H1 (cell line): ENCODE data around the gene SCUBE2. TPM values are rescaled to one million over a fixed set of nuclear protein-coding genes. Genes with fewer than 3 reads are reported as not detected.

ENCODE experiments used
- CTCF ChIA-PET: fragments of 300-600 bp; sonication (Branson Sonifier 250); formaldehyde crosslinking; loops from one replicate; lab custom pipeline; 2021; ENCODE audit not compliant: partially characterized antibody; lab: Charles Lee
- POLR2A ChIA-PET: fragments of 300-600 bp; sonication (Branson Sonifier 250); formaldehyde crosslinking; loops from one replicate; lab custom pipeline; 2021; ENCODE audit warnings: inconsistent platforms; ENCODE audit not compliant: partially characterized antibody; lab: Charles Lee
- DNase-seq, 2 experiments: peaks; one replicate each; pipeline versions ENCODE4 v3.0.0 to v3.0.0-alpha.2; 2010 to 2022; ENCODE audit warnings: low spot score in 2 of 2, low read depth in 1 of 2, mixed read lengths in 1 of 2
- FAIRE-seq: peaks from 2 replicates; lab custom pipeline; 2011; peaks lifted over from hg19 to GRCh38; lab: Jason Lieb, UNC
- H2AFZ ChIP-seq: 2 replicates; pipeline ENCODE4 v1.8.1; 2012; ENCODE audit warnings: low read length, inconsistent platforms
- H2AK5ac ChIP-seq: 2 replicates; pipeline ENCODE4 v1.6.1; 2013; ENCODE audit warnings: low read depth, low read length
- H2BK120ac ChIP-seq: replicated peaks from 2 replicates; pipeline ENCODE3; 2013; ENCODE audit warnings: low read depth, low read length, inconsistent platforms
- H2BK12ac ChIP-seq: 2 replicates; pipeline ENCODE4 v1.6.1; 2013; ENCODE audit warnings: low read depth, low read length
- H2BK15ac ChIP-seq: 2 replicates; pipeline ENCODE4 v1.6.1; 2013; ENCODE audit warnings: low read length
- H2BK20ac ChIP-seq: 2 replicates; pipeline ENCODE4 v1.6.1; 2013; ENCODE audit warnings: low read length
- H2BK5ac ChIP-seq: 2 replicates; pipeline ENCODE4 v1.6.1; 2013; ENCODE audit warnings: low read depth, low read length
- H3K14ac ChIP-seq: 2 replicates; pipeline ENCODE4 v1.6.1; 2013; ENCODE audit warnings: inconsistent platforms; ENCODE audit not compliant: insufficient read length
- H3K18ac ChIP-seq: 2 replicates; pipeline ENCODE4 v1.6.1; 2013; ENCODE audit warnings: low read length; ENCODE audit errors: extremely low read depth
- H3K23ac ChIP-seq: 2 replicates; pipeline ENCODE4 v1.6.1; 2013; ENCODE audit warnings: inconsistent platforms; ENCODE audit not compliant: insufficient read length
- H3K23me2 ChIP-seq: 2 replicates; pipeline ENCODE4 v1.6.1; 2013; ENCODE audit warnings: low read depth, low read length
- H3K27ac ChIP-seq: 2 replicates; pipeline ENCODE4 v1.6.1; 2011; ENCODE audit warnings: low read depth, low read length, inconsistent platforms
- H3K27me3 ChIP-seq, 4 experiments: replicated peaks in 1 of 4; 1 replicate in 1 of 4; 2 replicates in 3 of 4; pipeline versions ENCODE4 v1.6.1 to v1.8.1; 2011 to 2013; ENCODE audit warnings: low read length in 3 of 4, mild to moderate bottlenecking in 3 of 4, inconsistent platforms in 2 of 4, mixed read lengths in 2 of 4, moderate library complexity in 1 of 4; ENCODE audit not compliant: control insufficient read depth in 3 of 4, insufficient read depth in 3 of 4; ENCODE audit errors: extremely low read depth in 1 of 4
- H3K36me3 ChIP-seq, 4 experiments: 2 replicates each; pipeline versions ENCODE4 v1.6.1 to v1.8.1; 2011 to 2013; ENCODE audit warnings: mild to moderate bottlenecking in 4 of 4, low read length in 3 of 4, moderate library complexity in 2 of 4, control low read depth in 1 of 4, inconsistent platforms in 1 of 4; ENCODE audit not compliant: insufficient read depth in 4 of 4, control insufficient read depth in 2 of 4
- H3K4ac ChIP-seq: replicated peaks from 2 replicates; pipeline ENCODE3; 2013; ENCODE audit warnings: low read length, low read depth, mixed read lengths, inconsistent platforms; ENCODE audit not compliant: insufficient read length
- H3K4me1 ChIP-seq, 4 experiments: replicated peaks in 1 of 4; 1 replicate in 1 of 4; 2 replicates in 3 of 4; pipeline versions ENCODE4 v1.6.1 to v1.8.1; 2011 to 2013; ENCODE audit warnings: low read length in 3 of 4, inconsistent platforms in 2 of 4, mixed read lengths in 1 of 4; ENCODE audit not compliant: insufficient read depth in 4 of 4, control insufficient read depth in 3 of 4
- H3K4me2 ChIP-seq, 2 experiments: 2 replicates each; pipeline versions ENCODE4 v1.6.1 to v1.8.1; 2011 to 2013; ENCODE audit warnings: low read depth in 2 of 2, low read length in 2 of 2, control low read depth in 1 of 2, inconsistent platforms in 1 of 2, mild to moderate bottlenecking in 1 of 2; ENCODE audit not compliant: insufficient read depth in 1 of 2
- H3K4me3 ChIP-seq, 4 experiments: fragments of 200-600, 300-600 bp in 1 of 4; sonication (generic), shearing (Covaris generic), sonication (Bioruptor Twin) in 1 of 4; 2 replicates each; pipeline versions ENCODE4 v1.5.1 to v1.8.1; 2011 to 2016; ENCODE audit warnings: low read length in 4 of 4, low read depth in 3 of 4, control low read depth in 2 of 4, inconsistent platforms in 2 of 4, mild to moderate bottlenecking in 2 of 4, mixed read lengths in 1 of 4, moderate library complexity in 1 of 4; ENCODE audit not compliant: insufficient read depth in 2 of 4; ENCODE audit errors: extremely low read depth in 1 of 4
- H3K56ac ChIP-seq: replicated peaks from 2 replicates; pipeline ENCODE3; 2013; ENCODE audit warnings: low read depth, mild to moderate bottlenecking, mixed read lengths, low read length, inconsistent platforms; ENCODE audit not compliant: insufficient read length
- H3K79me1 ChIP-seq: 2 replicates; pipeline ENCODE4 v1.6.1; 2013; ENCODE audit warnings: low read depth, low read length, control low read depth
- H3K79me2 ChIP-seq, 2 experiments: 2 replicates each; pipeline versions ENCODE4 v1.6.1 to v1.8.1; 2012 to 2013; ENCODE audit warnings: low read length in 2 of 2, mild to moderate bottlenecking in 2 of 2, inconsistent platforms in 1 of 2; ENCODE audit not compliant: insufficient read depth in 2 of 2, control insufficient read depth in 1 of 2
- H3K9ac ChIP-seq, 4 experiments: replicated peaks in 1 of 4; 1 replicate in 1 of 4; 2 replicates in 3 of 4; pipeline versions ENCODE4 v1.6.1 to v1.8.1; 2011 to 2013; ENCODE audit warnings: low read depth in 3 of 4, low read length in 3 of 4, control low read depth in 2 of 4, mild to moderate bottlenecking in 2 of 4, moderate library complexity in 2 of 4, inconsistent platforms in 1 of 4; ENCODE audit errors: extremely low read depth in 1 of 4
- H3K9me3 ChIP-seq, 2 experiments: 2 replicates each; pipeline versions ENCODE4 v1.6.1 to v1.8.1; 2012 to 2013; ENCODE audit warnings: mild to moderate bottlenecking in 2 of 2, moderate library complexity in 2 of 2, control low read depth in 1 of 2, inconsistent platforms in 1 of 2, low read depth in 1 of 2, low read length in 1 of 2, mixed read lengths in 1 of 2; ENCODE audit not compliant: insufficient read depth in 2 of 2
- H4K20me1 ChIP-seq, 2 experiments: replicated peaks in 1 of 2; 2 replicates each; pipeline versions ENCODE3 to v1.8.1; 2011 to 2013; ENCODE audit warnings: inconsistent platforms in 2 of 2, low read length in 2 of 2, mild to moderate bottlenecking in 1 of 2; ENCODE audit not compliant: insufficient read depth in 2 of 2, control insufficient read depth in 1 of 2
- H4K5ac ChIP-seq: 2 replicates; pipeline ENCODE4 v1.6.1; 2013; ENCODE audit warnings: low read length, low read depth, mixed read lengths, inconsistent platforms; ENCODE audit not compliant: insufficient read length
- H4K8ac ChIP-seq: 2 replicates; pipeline ENCODE4 v1.8.0; 2013; ENCODE audit warnings: mild to moderate bottlenecking, moderate library complexity, low read length, inconsistent platforms; ENCODE audit not compliant: insufficient read depth; ENCODE audit errors: extremely low read depth
- H4K91ac ChIP-seq: replicated peaks from 2 replicates; pipeline ENCODE3; 2013; ENCODE audit warnings: low read length, mixed read lengths, inconsistent platforms; ENCODE audit not compliant: insufficient read length
- BCL11A ChIP-seq, 2 experiments: IDR thresholded peaks; one replicate each; pipeline ENCODE4 v1.6.1; 2011; ENCODE audit warnings: low read depth in 2 of 2, low read length in 2 of 2, mild to moderate bottlenecking in 2 of 2
- YY1 ChIP-seq: IDR thresholded peaks from 2 replicates; pipeline ENCODE4 v1.6.1; 2011; ENCODE audit warnings: low read depth, mild to moderate bottlenecking, low read length
- WGBS, 2 experiments: shearing (Covaris generic) in 1 of 2; methylation state at CpG; one replicate each; pipeline versions ENCODE4 v1.1.6 to v1.1.7; 2013 to 2015; ENCODE audit warnings: low lambda C conversion rate in 2 of 2, mixed read lengths in 2 of 2, inconsistent platforms in 1 of 2, low coverage in 1 of 2, missing lambda C conversion rate in 1 of 2; ENCODE audit not compliant: insufficient replicate concordance in 2 of 2, insufficient coverage in 1 of 2, insufficient read length in 1 of 2; ENCODE audit errors: extremely low coverage in 1 of 2, missing lambda C conversion rate in 1 of 2; 5-methylcytosine and 5-hydroxymethylcytosine counted together
- polyA plus RNA-seq, 7 experiments: library from polyadenylated mRNA; depleted of rRNA in 3 of 7; stranded (reverse) in 5 of 7; unstranded in 2 of 7; fragments of >200 nt in 5 of 7; fragments of 200-250 nt in 2 of 7; gene quantifications; 1 replicate in 5 of 7; 2 replicates in 1 of 7; 4 replicates in 1 of 7; pipeline versions ENCODE4 v1.2.1 to v1.2.3, GENCODE V29; 2011 to 2013; ENCODE audit warnings: missing spikeins in 2 of 7, mixed read lengths in 2 of 7
- total RNA-seq: library from RNA; stranded (reverse); fragmentation: NEBNext Ultra II Directional; extraction: Animal tissue kit (Norgen Biotek cat#: 25700); gene quantifications from 2 replicates; pipeline ENCODE4 v1.2.1, GENCODE V29; 2021

Gene SCUBE2
- total and polyA plus RNA-seq, 2 of the 8 experiments (the other 6 are each of a cell fraction or from before 2014, with no cell fraction given), result 0.29 to 1.2 TPM

DNA sequence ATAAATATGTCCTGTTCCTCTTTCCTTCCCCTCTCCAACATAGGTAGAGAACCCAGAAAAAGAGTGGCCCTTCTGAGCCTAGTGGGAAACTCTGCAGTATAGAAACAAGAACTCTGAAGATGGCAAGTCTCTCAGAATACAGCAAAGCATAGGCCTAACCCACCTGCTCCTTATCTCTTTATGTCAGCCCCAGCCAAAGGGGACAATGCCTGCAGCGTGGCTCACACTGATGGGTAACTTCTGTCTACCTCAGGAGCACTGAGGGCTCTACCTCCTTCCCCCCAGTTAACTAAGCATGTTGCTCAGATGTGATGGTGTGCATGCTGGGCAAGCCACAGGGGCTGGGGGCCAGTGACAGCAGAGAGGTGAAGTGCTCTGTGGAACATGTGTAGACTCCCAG is 82.7 kb downstream of the SCUBE2 start:
- no peak overlapping the region for H2BK20ac ChIP-seq
- no peak overlapping the region for H2AK5ac ChIP-seq
- no peak overlapping the region for H2BK12ac ChIP-seq
- H3K9me3 ChIP-seq, result no peaks in the 10 kb centered on the region
- no peaks in the 10 kb centered on the region for H3K79me2 ChIP-seq
- ChIA-PET POLR2A (no interaction called here), CTCF (no interaction called here)
- no peak overlapping the region for H4K8ac ChIP-seq
- H2AFZ ChIP-seq, result no peak overlapping the region
- no peak overlapping the region for H4K91ac ChIP-seq
- H4K20me1 ChIP-seq, result peaks cover 0 to 2% of the 10 kb centered on the region in 2 experiments
- H3K14ac ChIP-seq, result no peak overlapping the region
- H3K23ac ChIP-seq, result no peak overlapping the region
- DNase-seq (no peak), FAIRE-seq (no peak)
- no peak overlapping the region for H3K4ac ChIP-seq
- H4K5ac ChIP-seq, result no peak overlapping the region
- H2BK120ac ChIP-seq, result no peak overlapping the region
- no peak overlapping the region for H3K56ac ChIP-seq
- H3K9ac ChIP-seq, result no peak overlapping the region
- no peaks in the 10 kb centered on the region for H3K36me3 ChIP-seq
- no peak overlapping the region for H3K27ac ChIP-seq
- peaks cover 5% of the 10 kb centered on the region; the same call in 1 of the 2 replicates for H3K23me2 ChIP-seq
- TF ChIP-seq BCL11A (IDR thresholded peaks at IDR 0.05; ENCODE audit: low read depth in 2 of 2, low read length in 2 of 2) (no peak), YY1 (no peak)
- no peak overlapping the region for H2BK5ac ChIP-seq
- H3K4me2 ChIP-seq, result no peak overlapping the region
- H3K79me1 ChIP-seq, result no peaks in the 10 kb centered on the region
- no peak overlapping the region for H2BK15ac ChIP-seq
- H3K27me3 ChIP-seq, result peaks cover 15 to 35% (median 29%) of the 10 kb centered on the region in 4 experiments
- no peak overlapping the region for H3K4me3 ChIP-seq
- WGBS, 2 experiments, result 85% methylated on average over 1 of the region's 1 CpG; no CpG with 5 or more reads in 1 of the 2 experiments
- H3K18ac ChIP-seq, result no peak overlapping the region
- peaks cover 0 to 3% (median 2%) of the 10 kb centered on the region in 4 experiments; a peak in 5 of 7 replicates for H3K4me1 ChIP-seq
